Measurements from ENCODE around the gene GH1.
A peak's percentile ranks its signal among the peaks of the same experiment; 100 is the strongest.
"Not testable (repeated sequence)": the region's sequence is repeated elsewhere in the genome, so short reads cannot be mapped to it uniquely, and the experiment has no call there.

GH1 gene

DNA sequence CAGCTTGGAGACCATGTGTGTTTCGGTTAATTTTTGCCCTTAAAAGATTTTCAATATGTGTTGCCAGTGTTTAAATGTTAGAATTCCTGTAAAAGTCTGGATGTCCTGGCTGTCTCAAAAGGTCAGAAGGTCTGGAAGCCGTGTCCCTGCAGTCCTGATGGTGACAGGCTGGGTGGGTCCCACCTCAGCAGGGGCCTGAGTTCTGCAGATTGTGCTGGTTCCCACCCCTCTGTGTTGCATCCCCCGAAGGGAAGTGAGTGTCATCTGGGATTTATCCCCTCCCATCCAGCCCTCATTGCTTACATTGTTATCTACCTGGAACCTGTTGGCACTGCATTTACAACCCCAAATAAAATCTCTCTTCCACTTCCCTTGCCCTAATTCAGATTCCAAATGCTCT lies 24.6 kb downstream of the GH1 start:
- DNase-seq = not testable (repeated sequence)

DNA sequence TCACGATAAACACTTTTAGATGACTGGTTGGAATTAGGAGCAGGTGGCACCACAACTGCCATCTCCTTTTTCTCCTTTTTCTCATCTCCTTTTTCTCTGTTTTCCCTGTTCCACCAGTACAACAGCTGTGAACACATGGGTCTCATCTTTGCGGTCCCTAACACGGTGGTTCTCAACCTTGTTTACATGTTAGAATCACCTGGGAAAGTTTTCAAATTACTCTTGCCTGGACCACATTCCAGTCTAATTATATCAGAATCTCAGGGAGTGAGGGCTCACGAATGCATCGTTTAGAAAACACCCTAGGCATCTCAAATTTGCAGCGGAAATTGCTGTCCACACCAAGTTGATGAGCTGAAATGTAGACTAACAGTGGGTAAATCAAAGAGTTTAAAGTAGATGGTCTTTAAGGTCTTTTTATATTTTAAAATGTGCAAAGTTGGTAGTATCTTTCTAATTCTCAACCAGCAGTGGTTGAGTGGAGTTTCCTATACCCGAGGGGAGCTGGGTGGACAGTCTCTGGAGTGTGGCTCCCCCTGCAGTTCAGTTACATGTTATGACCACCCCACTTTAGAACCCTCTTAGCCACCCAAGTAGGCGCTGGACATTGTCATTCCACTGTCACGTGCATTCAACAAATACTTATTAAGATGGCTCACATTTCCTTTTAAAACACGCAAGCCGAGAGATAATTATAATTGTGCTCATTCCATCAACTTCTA lies 26.2 kb downstream of the GH1 start:
- DNase-seq = not testable (repeated sequence)

DNA sequence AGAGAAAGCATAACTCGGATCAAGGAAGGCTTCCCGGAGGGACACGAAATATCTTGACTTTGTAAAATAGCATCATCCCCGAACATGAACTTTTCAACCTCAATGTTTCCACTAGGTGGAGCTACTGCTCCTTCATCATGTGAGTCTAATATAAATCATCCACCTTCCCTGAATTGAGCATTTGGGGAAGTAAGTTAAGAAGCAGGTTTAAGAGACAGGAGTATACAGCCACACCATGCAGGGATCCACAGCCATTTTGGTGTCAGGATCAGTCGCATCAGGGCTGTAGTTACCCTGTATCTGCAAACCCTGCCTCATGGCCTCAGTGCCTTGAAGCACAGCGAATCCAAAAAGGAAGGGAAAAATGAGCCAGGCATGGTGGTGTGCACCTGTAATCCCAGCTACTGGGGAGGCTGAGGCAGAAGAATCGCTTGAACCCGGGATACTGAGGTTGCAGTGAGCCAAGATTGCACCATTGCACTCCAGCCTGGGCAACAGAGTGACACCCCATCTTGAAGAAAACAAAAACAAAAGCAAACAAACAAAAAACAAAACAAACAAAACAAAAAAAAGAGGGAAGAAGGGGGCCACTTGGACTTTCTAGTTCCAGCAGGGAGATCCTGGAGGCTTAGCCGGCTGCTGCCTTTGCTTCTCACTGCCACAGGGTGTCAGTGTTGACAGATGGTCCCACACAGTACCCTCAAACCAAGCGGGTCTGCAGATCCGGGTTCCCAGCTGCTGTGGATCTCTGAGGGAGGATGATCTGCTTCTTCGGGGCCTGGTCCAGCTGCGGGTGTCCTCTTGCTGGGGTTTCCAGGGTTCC lies 29.4 kb downstream of the GH1 start:
- peak; percentile 15 for DNase-seq

DNA sequence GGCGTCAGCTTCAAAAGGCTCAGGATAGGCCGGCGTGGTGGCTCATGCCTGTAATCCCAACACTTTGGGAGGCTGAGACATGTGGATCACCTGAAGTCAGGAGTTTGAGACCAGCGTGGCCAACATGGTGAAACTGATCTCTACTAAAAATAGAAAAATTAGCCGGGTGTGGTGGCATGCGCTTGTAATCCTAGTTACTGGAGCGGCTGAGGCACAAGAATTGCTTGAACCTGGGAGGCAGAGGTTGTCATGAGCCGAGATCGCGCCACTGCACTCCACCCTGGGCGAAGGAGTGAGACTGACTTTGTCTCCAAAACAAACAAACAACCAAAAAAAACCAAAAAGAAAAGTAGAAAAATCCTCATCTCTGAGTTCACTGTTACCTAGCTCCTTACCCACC lies 33.5 kb downstream of the GH1 start:
- not testable (repeated sequence) for DNase-seq

DNA sequence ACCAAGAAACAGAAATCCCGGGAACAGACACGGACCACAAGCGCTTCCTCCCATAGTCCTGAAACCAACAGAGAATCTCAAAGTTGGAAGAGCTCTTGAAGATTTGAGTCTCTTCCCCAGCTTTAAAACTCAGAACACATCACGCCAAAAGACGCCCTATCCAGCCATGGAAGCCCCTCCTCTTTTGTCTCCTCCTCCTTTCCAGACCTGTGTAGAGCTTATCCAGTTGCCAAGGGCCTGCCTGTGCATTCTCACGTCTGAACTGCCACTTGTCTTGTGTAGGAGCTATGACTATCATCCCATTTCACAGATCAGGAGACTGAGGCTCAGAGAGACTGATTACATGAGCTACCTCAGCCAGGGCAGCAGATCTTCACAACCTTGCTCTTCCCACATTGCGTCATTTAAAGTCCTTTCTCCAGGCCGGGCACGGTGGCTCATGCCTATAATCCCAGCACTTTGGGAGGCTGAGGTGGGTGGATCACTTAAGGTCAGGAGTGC lies 36.0 kb downstream of the GH1 start:
- DNase-seq = not testable (repeated sequence)

DNA sequence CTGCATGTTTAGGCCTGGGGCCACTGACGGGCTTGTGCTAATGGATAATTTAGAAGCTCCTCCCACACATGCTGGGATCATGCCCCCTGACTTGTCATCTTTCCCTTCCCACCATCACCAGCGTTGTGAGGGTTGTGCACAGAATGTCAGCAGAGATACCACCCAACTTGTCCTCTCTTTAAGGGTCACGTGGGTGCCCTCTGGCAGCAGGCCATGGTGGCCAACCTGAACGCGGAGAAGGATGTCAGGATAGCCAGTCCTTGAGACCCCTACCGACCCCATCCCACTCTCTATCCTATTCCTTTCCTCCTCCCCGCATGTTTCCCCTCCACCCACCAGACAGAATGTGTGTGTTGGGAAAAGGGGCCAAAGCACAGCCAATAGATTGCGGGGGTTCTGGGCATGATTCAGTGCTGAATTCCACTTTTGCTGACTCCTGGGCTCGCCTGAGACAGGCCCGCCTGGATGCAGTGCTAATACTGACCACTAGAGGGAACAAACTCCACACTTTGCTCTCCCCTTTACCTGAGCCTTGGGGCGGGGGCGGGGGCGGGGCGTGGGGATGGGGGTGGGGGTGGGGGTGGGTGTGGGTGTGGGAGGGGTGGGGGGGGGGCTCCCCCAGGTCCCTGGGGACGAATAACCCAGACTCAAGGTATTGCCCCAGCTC lies 36.6 kb downstream of the GH1 start, which contains the start of gene GH2:
TSS of gene GH2 (minus strand) at position 10 of the 667 bp plus-strand sequence. CDS start 143 bp downstream, outside the sequence.
- DNase-seq = peak; percentile 53

DNA sequence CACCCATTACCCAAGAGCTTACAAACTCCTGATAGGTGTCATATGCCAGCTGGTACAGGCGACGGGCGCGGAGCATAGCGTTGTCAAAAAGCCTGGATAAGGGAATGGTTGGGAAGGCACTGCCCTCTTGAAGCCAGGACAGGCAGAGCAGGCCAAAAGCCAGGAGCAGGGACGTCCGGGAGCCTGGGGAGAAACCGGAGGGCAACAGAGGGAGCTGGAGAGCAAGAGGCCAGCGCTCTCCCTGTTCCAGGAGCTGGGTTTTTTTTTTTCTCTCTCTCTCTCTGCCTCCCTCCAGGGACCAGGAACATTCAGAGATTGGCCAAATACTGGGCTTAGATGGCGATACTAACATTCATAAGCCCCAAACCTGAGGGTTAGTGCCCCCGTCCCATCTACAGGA lies 37.3 kb downstream of the GH1 start:
- not testable (repeated sequence) for DNase-seq

DNA sequence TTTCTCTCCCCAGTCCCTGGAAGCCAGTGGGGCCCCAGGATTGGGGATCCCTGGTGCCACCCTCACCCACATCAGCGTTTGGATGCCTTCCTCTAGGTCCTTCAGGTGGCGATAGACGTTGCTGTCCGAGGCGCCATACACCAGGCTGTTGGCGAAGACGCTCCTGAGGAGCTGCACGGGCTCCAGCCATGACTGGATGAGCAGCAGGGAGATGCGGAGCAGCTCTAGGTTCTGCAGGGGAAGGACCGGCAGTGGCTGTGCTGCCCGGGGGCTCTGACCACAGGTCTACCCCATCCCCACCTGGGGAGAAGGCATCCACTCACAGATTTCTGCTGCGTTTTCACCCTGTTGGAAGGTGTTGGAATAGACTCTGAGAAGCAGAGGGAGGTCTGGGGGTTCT lies 37.9 kb downstream of the GH1 start:
- DNase-seq = no peak

DNA sequence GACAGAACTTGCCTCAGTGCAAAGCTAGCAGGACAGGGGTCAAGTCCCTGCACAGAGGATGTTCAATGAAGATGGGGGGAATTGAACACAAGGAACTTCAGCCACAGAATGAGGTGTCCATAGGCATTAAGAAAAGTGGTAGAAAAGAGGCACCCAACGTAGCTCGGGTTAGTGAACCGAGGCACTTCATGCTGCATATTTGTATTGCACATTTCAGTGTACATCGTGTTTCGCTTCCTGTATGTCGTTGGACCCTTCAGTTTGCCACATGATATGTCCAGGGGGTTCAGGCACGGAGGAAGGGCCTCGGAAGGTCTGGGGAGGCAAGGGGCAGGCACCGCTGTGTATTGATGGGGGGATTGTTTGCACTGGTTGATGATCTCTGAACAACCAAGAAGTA lies 40.2 kb downstream of the GH1 start:
- DNase-seq = not testable (repeated sequence)

DNA sequence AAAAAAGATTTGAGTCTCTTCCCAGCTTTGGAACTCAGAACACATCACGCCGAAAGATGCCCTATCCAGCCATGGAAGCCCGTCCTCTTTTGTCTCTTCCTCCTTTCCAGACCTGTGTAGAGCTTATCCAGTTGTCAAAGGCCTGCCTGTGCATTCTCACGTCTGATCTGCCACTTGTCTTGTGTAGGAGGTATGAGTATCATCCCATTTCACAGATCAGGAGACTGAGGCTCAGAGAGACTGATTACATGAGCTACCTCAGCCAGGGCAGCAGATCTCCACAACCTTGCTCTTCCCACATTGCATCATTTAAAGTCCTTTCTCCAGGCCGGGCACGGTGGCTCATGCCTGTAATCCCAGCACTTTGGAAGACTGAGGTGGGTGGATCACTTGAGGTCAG lies 43.9 kb downstream of the GH1 start:
- not testable (repeated sequence) for DNase-seq

DNA sequence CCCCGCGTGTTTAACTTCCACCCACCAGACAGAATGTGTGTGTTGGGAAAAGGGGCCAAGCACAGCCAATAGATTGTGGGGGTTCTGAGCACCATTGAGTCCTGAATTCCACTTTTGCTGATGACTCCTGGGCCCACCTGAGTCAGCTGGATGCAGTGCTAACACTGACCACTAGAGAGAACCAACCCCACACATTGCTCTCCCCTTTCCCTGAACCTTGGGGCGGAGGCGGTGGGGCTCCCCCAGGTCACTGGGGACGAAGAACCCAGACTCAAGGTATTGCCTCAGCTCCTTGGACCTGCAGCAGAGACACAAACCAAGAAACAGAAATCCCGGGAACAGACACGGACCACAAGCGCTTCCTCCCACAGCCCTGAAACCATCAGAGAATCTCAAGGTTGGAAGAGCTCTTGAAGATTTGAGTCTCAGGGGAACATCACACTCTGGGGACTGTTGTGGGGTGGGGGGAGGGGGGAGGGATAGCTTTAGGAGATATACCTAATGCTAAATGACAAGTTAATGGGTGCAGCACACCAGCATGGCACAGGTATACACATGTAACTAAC lies 44.5 kb downstream of the GH1 start:
- not testable (repeated sequence) for DNase-seq

DNA sequence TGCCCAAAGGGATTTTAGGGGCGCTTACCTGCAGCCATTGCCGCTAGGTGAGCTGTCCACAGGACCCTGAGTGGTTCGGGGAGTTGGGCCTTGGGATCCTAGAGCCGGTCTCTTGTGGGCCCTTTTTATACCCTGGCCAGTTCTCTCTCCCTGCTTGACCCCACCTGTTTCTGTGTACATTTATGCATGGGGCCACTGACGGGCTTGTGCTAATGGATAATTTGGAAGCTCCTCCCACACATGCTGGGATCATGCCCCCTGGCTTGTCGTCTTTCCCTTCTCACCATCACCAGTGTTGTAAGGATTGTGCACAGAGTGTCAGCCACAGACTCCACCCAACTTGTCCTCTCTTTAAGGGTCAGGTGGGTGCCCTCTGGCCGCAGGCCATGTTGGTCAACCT lies 45.1 kb downstream of the GH1 start, which contains the start of gene CSH2:
TSS of gene CSH2 (minus strand) at position 101 of the 400 bp plus-strand sequence. CDS start at position 38, 63 bp downstream.
- DNase-seq = not testable (repeated sequence)

DNA sequence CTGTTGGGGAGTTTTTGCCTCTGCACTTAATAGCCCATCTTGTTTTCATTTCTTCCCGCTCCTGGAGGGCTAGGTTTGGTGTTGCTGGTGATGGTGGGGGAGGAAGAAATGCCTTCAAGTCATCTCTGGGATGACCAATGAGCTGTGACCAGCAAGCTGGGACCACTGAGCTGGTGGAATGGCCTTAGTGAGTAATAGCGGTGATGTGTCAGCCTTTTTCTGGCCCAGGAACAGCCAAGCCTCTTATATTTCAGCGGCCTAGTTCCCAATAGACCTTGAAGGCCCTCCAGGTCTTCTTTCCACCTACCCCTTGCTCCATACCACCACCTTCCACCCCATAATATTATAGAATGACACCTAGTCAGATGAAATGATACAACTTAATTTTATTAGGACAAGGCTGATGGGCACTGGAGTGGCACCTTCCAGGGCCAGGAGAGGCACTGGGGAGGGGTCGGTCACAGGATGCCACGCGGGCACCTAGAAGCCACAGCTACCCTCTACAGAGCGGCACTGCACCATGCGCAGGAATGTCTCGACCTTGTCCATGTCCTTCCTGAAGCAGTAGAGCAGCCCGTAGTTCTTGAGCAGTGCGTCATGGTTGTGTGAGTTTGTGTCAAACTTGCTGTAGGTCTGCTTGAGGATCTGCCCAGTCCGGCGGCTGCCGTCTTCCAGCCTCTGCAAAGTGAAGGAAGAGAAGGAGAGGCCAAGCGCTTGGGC lies 46.8 kb downstream of the GH1 start:
- not testable (repeated sequence) for DNase-seq

DNA sequence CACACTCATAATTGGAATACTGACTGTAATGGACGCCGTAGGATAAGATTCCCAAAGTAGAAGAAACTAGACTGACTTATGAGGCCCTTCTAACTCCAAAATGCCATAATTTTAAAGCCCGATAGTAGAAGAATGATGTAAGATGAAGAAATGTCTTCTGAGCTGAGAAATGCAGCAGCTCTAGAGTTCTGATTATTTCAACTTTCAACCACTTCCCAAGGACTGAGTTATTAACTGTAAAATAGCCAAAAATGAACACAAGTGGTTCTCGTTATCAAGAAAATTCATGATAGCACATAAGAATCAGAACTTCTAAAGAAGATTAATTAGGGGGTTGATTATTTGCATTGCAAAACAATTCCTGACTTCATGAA lies 48.4 kb downstream of the GH1 start:
- not testable (repeated sequence) for DNase-seq

DNA sequence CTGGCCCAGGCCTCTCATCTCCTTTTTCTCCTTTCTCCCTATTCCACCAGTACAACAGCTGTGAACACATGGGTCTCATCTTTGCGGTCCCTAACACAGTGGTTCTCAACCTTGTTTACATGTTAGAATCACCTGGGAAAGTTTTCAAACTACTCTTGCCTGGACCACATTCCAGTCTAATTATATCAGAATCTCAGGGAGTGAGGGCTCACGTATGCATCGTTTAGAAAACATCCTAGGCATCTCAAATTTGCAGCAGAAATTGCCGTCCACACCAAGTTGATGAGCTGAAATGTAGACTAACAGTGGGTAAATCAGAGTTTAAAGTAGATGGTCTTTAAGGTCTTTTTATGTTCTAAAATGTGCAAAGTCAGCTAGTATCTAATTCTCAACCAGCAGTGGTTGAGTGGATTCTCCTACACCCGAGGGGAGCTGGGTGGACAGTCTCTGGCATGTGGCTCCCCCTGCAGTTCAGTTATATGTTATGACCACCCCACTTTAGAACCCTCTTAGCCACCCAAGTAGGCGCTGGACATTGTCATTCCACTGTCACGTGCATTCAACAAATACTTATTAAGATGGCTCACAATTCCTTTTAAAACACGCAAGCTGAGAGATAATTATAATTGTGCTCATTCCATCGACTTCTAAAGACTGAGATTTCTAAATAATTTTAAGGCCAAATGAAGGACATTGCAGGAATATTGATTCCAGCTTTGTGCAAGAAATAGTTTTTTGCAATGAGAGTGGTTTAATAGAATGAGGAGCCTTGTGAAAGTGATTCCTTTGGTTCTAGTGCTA lies 48.9 kb downstream of the GH1 start:
- DNase-seq = peak; percentile 57

Measured in NCI-H226 (cell line).